GM21786 (cell line): ENCODE data around the gene EVI5.

Experiments
- ATAC-seq: cut with Tn5 transposase; IDR thresholded peaks from one replicate; pipeline ENCODE4 v1.9.1; 2021; ENCODE audit not compliant: unreplicated experiment

EVI5 gene

DNA sequence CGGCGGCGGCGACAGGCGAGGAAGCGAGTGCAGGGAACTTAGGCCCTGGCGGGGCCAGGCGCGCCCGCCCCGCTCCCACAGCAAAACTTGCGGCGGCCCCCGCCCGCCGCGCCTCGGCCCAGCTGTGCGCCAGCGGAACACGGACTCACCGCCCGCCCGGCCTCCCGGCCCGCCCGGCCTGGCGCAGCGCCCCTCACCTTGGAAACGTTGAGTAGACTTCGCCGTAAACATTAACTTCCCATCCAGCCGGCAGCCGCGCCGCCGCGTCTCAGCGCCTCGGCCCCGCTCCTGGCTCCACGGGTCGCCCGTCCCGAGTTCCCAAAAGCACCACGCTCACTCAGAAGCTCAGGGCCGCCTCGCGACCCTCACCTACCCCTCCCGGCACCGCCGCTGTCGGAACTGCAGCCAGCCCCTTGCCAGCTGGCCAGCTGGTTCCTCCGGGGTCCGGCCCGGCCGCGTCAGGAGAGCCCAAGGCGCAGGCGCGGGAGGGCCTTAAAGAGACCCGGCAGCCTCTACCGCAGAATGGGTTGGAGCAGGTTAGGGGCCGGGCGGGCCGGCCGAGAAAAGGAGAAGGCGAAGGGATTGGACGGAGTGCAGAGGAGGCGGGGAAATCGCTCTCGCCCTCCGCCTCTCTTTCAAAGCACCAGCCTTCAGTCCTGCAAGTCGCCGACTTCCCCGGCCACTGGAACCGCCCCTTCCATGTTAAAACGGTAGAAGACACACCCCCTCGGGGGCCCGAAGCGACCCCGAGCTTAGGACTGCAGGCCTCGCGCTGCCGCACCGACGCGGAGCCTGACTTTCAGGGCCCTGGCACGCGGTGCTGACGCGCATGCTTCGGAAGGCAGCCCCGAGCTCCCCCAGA lies at the start of gene EVI5:
TSS of gene EVI5 (minus strand) at position 470 of the 862 bp plus-strand sequence. CDS start 48,562 bp downstream, outside the sequence.
- ATAC-seq, result peak; percentile 93

DNA sequence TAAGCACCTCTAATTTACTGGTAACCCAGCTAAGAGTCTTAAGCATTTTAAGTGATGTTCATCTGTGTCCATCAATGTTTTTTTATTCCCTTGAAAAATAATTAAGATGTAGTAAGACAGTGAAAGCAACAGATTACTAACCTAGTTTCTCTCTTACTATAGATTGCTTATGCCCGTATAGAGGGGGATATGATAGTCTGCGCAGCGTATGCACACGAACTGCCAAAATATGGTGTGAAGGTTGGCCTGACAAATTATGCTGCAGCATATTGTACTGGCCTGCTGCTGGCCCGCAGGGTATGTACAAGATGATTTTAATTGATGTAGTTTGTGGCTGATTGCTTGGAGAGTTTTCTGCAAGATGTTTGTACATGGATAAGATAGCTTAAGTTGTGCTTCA lies 49.7 kb upstream of the EVI5 start:
- ATAC-seq, result no peak

DNA sequence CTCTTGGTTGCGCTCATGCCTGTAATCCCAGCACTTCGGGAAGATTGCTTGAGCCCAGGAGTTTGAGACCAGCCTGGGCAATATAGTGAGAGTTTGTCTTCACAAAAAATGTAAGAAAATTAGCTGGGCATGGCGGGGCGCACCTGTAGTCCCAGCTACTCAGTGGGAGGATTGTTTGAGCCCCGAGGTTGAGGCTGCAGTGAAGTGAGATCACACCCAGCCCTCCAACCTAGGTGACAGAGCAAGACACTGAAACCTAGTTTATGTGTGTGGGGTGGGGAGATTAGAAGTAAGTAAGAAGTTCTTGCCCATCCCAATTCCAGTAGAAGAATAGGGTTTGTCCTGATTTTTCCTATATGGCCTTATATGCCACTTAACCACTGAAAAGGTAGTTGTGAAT lies 48.9 kb upstream of the EVI5 start:
- no peak for ATAC-seq

DNA sequence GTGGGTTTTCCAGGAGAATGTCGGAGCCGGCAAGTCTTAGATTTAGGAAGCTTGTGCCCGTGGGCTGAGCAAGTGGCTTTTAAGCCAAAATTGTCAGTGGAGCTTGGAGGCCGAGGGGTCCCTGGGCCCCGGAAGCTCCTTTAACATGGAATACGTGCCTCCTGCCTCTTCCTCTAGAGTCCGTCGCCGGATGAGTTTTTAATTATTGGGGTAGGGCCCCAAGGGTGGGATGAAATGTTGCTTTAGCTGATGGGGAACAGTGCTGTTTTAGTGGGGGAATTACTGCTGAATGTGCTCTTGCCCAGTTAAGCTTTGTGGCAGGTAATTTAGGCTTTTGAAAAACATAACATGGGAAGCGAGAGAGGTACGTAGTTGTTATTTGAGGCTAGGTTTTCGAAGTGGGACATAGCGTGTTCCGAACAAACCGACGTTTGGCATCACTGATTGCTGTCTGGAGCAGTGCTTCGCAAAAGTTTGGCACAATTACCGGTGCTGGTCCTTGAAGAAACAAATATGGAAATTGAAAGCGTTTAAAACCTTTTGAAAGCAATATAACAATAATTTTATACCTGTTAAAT lies 47.7 kb upstream of the EVI5 start:
- no peak for ATAC-seq

GRCh38 chr1:92831762-92832536 lies 47.0 kb upstream of the EVI5 start, which contains the start of gene RPL5:
Gene RPL5 (plus strand): TSS chr1:92832040. CDS start chr1:92832115, 75 bp downstream.
- peak; percentile 92 for ATAC-seq

GRCh38 chr1:92831368-92831761 lies 46.5 kb upstream of the EVI5 start:
- ATAC-seq, result no peak

DNA sequence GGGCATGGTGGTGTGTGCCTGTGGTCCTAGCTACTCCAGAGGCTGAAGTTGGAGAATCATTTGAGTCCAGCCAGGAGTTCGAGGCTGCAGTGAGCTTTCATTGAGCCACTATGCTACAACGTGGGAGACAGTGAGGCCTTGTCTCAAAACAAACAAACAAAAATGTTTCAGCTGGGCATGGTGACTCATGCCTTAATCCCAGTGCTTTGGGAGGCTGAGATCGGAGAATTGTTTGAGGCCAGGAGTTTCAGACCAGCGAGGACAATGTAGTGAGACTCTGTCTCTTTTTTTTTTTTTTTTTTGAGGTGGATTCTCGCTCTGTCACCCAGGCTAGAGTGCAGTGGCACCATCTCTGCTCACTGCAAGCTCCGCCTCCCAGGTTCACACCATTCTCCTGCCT lies 41.9 kb upstream of the EVI5 start:
- ATAC-seq, result no peak

DNA sequence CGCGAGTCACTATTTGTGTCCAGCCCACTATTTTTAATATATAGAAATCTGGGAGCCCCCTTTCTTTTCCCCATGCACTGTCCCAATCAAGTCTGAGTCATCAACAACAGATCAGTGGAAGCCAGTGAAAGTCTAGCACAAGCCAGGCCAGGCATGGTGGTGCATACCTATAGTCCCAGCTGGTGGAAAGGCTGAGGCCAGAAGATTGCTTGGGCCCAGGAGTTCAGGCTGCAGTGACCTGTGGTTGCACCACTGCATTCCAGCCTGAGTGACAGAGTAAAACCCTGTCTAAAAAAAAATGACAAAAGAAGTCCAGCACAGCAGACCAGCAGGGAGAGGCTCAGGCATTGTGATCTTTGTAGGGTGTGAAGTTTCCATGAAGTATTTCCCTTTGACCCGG lies 38.0 kb upstream of the EVI5 start:
- no peak for ATAC-seq

DNA sequence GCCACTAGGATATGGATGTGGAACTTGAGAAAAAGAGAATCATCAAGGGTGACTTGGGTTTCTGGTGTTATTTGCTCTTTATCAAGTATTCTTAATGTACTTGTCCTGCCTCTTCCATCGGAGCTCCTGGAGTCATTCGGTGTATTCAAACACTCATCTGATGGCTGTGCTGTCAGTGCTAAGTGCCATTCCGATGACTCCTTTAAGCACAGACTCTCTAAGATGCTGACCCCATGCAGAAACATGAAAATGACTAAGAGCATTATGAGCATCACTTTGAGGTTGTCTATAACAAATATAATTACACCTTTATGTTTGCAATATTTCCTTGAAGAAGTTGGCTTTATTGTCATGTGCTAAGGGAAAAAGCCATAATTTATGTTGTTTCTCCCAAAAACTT lies 35.6 kb upstream of the EVI5 start:
- ATAC-seq, result no peak

DNA sequence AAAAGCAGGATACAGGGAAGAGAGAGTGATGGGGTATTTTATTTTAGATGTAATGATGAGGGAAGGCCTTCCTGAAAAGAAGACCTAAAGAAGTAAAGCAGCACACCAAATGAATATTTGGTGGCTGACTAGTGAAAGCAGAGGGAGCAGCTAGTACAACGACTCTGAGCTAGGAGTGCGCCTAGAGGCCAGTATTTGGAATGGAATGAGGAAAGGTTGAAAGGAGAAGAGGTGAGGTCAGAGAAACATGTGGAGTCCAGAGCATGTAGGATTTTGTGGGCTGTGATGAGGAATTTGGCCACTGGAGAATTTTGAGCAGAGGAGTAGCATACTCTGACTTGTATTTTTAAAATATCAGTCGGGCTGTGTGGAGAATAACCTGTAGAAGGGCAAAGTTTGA lies 35.1 kb upstream of the EVI5 start:
- ATAC-seq, result no peak

- ATAC-seq, result peak; percentile 60
Observed at GRCh38 chr1:92817986-92818764, 33.3 kb upstream of the EVI5 start.

DNA sequence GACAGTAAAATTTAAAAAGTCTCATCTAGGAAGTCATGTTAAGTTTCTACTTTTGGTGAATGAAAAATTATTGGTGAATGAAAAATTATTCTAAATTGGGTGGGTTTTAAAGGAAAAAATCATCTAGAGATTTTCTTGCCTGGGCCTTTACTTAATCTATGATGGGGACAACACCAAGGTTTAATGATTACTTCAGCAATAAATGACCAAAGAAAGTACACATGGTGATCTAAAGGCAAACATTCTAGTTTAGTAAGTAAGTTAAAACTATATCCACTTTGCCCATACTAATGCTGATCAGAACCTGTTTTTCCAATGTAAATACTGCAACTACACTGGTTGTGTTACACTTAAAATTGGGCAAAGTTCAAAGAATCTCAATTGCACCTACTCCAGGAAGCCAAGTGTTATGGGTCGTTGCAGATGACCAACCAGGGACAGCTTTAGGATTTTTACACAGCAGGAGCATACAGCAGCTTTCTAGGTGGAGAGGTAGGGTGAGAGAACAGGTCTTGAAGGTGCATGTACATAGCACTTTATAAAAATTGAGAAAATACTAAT lies 32.3 kb upstream of the EVI5 start:
- ATAC-seq, result no peak

GRCh38 chr1:92816732-92817131 lies 31.8 kb upstream of the EVI5 start:
- no peak for ATAC-seq

- ATAC-seq, result no peak
Observed at GRCh38 chr1:92808381-92808780, 23.5 kb upstream of the EVI5 start.

DNA sequence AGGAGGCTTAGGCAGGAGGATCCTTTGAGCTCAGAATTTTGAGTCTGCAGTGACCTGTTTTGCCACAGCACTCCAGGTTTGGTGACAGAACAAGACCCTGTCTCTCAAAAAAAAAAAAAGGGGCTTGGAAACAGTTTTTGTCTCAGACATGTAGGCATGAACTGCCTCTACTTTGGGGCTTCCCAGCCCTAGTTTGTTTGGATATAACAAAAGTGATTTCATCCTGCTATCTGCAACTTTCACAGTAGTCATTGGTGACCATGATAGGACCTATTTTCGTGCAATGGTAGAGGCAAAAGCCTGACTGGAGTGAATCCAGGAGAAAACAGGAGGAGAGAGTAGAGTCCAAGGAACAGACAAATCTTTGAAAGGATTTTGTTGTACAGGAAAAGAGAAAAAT lies 20.3 kb upstream of the EVI5 start:
- no peak for ATAC-seq

DNA sequence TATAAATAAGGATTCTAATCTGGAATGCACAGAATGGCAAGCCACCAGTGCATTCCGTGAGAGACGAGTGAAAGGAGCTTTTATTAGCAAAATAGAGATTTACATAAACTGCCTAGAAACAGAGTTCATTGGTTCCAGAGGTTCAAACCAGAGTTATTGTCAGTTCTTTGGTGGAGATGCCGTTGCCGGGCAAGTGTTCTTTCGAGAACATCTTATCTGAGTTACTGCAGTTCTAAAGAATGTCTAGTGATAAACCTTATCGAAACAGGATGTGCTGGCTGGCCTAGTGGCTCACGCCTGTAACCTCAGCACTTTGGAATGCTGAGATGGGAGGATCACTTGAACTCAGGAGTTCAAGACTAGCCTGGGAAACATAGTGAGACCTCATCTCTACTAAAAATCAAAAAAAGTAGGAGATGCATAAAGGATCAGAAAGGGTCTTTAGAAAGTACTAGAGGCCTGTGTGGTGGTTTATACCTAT lies 19.9 kb upstream of the EVI5 start:
- no peak for ATAC-seq

- ATAC-seq, result no peak
Observed at GRCh38 chr1:92803140-92803887, 18.4 kb upstream of the EVI5 start.

DNA sequence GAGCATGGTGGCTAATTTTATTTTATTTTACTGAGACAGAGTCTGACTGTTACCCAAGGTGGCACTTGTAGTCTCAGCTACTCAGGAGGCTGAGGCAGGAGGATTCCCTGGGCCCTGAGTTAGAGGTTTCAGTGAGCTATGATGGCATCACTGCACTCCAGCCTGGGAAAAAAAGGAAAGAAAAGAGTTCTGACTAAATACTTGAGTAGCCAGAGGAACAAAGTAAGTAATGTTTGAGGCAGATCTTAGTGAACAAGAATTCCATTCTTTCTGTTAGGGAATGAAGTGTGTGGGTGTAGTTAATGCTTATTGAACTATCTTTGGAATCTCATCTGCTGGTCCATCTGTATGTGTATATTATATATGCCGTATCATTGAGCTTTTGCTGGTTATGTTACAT lies 13.1 kb upstream of the EVI5 start:
- ATAC-seq, result no peak

DNA sequence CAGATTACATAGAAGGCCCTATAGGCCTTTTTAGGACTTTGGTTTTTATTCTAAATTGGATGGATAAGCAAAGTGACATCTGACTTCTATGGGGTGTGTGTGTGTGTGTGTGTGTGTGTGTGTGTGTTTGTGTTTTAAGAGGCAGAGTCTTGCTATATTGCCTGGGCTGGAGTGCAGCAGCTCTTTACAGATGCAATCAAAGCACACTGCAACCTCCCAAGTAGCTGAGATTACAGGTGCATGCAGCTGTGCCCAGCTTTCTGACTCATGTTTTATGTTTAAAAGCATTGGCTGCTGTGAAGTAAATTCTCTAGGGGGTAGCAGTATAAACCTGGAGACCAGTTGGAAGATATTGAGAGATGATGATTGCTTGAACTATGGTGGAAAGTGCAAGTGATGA lies 12.4 kb upstream of the EVI5 start:
- no peak for ATAC-seq

GRCh38 chr1:92795166-92795565 lies 10.3 kb upstream of the EVI5 start:
- ATAC-seq, result no peak
